GM19328 (cell line): ENCODE measurements around the gene EGLN1.
"Not testable (repeated sequence)": the region's sequence is repeated elsewhere in the genome, so short reads cannot be mapped to it uniquely, and the experiment has no call there.

Source experiments
- ATAC-seq: cut with Tn5 transposase; IDR thresholded peaks from one replicate; pipeline ENCODE4 v1.9.1; 2021; ENCODE audit warnings: mild to moderate bottlenecking, moderate library complexity; ENCODE audit not compliant: unreplicated experiment

Gene EGLN1

GRCh38 chr1:231369282-231369681 lies 52.8 kb downstream of the EGLN1 start:
- ATAC-seq: no peak

DNA sequence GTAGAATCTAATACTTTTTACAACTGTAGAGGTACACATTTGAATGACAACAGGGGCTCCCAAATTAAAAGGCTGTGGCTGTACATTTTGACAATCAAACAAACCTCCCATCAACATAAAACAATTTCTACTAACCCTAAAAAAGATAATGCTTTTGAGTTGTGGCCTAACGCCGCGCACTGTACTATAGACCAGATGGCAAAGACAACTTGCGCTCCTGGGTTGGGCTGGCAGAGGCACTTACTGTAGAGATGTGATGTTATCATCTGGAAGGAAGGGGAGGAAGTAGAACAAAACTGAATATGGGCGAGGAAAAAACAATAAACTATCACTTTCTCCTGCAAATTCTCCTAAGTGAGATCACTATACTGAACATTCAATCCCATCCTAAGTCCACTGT lies 57.9 kb downstream of the EGLN1 start:
- no peak for ATAC-seq

- no peak for ATAC-seq
Observed at GRCh38 chr1:231363624-231364023, 58.5 kb downstream of the EGLN1 start.

DNA sequence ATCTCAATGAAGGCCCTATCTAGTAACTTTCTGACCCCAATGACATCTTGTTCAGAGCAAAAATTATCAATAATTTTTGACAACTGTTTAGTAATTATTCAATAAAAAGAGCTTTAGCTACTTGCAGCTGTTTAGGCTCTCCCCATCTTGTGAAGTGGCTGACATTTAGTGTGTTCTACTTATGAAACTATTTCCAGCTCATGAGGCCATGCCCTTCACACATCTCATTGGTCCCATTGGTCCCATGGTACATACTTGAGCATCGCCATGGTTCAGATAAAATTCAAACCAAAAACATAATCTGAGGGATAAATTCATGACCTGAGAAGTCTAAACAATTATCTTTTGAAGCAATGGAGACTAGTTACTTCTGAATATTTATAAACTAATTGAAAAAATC lies 59.8 kb downstream of the EGLN1 start:
- no peak for ATAC-seq

GRCh38 chr1:231359113-231359512 lies 63.0 kb downstream of the EGLN1 start:
- ATAC-seq: no peak

DNA sequence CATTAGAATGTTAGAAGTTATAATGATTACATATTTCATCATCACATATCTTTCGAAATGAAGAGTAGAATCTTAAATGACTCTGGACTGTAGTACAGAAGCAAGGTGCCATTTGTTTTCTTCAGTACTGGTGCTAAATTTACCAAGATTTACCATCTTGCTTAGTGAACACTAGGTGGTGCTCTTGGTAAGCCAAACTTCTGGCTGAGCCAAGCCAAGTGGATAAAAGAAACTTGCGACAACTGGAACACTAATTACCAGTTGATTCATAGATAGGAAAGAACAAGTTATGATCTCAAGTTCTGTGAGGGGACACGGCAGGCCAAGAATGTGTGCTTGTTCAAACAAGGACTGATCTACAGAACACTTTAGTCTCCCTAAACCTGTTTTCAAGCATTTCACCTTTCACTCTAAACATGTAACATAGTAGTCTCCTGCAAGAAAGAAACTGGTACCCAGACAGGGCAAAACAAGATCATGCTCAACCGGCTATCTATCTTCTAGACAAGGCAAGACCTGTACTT lies 64.2 kb downstream of the EGLN1 start:
- peak; percentile 77 for ATAC-seq

GRCh38 chr1:231357187-231357772 lies 64.8 kb downstream of the EGLN1 start:
- peak; percentile 8 for ATAC-seq

GRCh38 chr1:231355171-231355570 lies 66.9 kb downstream of the EGLN1 start:
- ATAC-seq: no peak

- no peak for ATAC-seq
Observed at GRCh38 chr1:231354330-231355020, 67.6 kb downstream of the EGLN1 start.

GRCh38 chr1:231353086-231353485 lies 69.0 kb downstream of the EGLN1 start:
- ATAC-seq: no peak

GRCh38 chr1:231351816-231352215 lies 70.3 kb downstream of the EGLN1 start:
- no peak for ATAC-seq

GRCh38 chr1:231348856-231349255 lies 73.2 kb downstream of the EGLN1 start:
- ATAC-seq: not testable (repeated sequence)

- ATAC-seq: no peak
Observed at GRCh38 chr1:231348442-231348841, 73.6 kb downstream of the EGLN1 start.

DNA sequence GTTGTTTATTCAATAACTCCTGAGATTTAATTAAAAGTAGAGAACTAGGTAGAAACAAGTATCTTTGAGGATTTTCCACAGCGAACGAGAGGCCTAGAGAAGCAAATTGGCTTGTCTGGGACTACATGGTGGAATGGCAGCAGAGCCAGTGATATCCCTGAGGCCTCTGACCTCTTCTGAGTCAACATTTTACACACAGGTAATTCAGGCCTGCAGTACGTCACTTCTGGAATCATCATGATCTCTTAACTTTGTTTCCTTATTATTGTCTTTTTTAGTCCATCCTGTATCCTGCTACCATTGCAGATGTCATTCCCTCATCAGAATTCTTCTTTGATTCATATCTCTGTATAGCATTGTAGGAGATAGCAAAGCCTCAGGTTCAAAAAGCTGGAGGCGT lies 74.1 kb downstream of the EGLN1 start:
- ATAC-seq: no peak

DNA sequence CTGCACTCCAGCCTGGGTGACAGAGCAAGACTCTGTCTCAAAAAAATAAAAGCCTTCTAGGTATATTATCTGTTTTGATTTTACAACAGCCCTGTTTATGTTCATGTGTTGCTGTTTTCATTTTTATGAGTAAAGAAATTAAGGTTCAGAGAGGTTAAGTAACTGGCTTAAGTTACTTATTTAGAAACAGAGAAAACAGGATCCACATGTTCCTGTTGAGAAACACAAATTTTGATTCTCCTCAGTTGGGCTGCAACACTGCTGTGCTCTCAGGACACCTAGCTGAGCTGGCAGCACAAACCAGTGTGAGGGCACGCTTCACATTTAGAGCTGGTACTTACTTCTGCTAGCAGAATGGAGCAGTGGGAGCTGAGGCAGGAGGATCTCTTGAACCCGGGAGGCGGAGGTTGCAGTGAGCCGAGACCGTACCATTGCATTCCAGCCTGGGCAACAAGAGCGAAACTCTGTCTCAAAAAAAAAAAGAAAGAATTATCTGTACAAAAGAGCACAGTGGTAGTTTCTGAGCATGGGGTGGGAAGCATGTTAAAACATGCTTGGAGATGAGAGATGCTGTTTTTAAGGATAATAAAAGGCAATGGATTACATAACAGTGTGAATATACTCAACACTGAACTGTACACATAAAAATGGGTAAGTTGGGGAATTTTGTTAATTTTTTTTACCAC lies 81.6 kb downstream of the EGLN1 start:
- no peak for ATAC-seq

- peak; percentile 4 for ATAC-seq
Observed at GRCh38 chr1:231338270-231339128, 83.6 kb downstream of the EGLN1 start, which contains the start of gene SPRTN. Gene SPRTN, plus strand, starts transcription at chr1:231338293. Its CDS starts 91 bp downstream, at chr1:231338384.

GRCh38 chr1:231337472-231338269 lies 84.4 kb downstream of the EGLN1 start, which contains the start of gene EXOC8:
Gene EXOC8, minus strand, starts transcription at chr1:231337852. Its CDS starts 107 bp downstream, at chr1:231337745.
- ATAC-seq: peak; percentile 80

DNA sequence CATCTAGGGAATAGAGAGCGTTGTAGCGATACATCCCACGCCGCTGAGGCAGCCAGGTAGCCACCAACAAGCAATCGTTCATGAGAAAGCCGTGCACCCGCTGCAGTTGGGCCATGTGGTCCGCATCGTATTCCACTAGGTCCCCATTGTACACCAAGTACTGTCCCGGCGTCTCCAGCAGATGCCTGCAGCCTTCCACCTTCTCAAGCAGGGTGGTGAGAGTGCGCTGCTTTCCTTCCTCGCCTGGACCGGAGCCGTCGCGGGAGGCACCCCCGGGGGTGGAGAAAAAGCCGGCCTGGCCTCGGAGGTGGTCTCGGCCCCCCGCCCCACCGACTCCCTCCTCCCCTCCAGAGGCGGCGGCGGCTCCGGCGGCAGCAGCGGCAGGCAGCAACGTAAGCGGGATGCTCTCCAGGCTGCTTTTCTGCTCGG lies 85.0 kb downstream of the EGLN1 start:
- ATAC-seq: peak; percentile 0

DNA sequence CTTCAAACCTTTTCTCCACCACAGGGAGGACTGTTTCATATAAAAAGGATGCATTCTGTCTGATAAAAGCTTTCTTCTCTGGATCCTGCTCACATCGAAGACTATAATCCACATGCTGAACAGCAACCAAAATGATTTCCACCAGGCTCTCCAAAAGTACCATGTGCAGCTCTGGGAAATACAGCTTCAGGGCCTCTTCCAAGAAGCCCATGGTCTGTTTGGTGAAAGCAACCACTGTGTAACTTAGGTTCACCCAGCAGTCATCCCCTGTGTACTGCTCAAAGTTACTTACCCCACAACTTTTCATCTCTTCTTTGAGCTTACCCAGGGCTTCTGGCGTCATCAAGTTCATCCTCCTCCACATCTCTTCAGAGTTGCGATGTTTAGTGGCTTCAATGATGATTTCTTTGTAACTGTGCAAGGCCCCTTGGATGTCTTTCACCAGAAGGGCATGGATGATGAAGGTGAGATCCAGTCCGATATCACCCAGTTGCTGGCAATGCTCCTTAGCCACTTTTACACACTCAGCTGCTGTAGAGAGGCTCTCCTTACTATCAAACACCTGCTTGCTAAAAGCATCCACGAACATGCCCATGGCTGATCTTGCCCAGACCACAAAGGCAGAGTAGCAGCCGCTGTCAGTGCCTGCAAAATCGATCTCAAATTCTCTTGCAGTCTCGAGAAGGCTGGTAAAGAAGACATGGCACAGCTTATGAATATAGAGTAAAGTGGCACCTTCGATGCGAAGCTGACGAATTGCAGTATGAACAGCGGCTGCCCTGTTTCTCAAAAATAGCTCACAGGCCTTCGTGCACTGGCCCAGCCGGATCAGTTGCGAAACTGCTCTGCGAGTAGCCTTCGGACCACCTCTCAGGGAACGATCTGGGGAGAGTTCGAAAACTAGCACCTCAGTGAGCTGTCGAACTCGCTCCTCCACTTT lies 86.2 kb downstream of the EGLN1 start:
- ATAC-seq: no peak
